Stomach (tissue), 9 donors: Measurements from ENCODE around the gene IGSF21. TPM values are rescaled to one million over a fixed set of nuclear protein-coding genes. Genes with fewer than 3 reads are reported as not detected.
A peak's percentile ranks its signal among the peaks of the same experiment; 100 is the strongest.

ENCODE experiments used
- DNase-seq, 2 donors: peaks; one replicate each; pipeline versions ENCODE4 v3.0.0 to v3.0.0-alpha.2; 2013 to 2019
- H3K27ac ChIP-seq, 5 donors: fragments of 200-600 bp in 4 of 5; sonication (generic) in 4 of 5; one replicate each; pipeline ENCODE4 v1.5.1; 2013 to 2019; ENCODE audit warnings: mild to moderate bottlenecking in 1 of 5, moderate library complexity in 1 of 5
- H3K27me3 ChIP-seq, 3 donors: fragments of 200-600 bp; sonication (generic); one replicate each; pipeline ENCODE4 v1.5.1; 2017 to 2019; ENCODE audit warnings: mixed run types in 1 of 3
- H3K36me3 ChIP-seq, 4 donors: fragments of 200-600 bp; sonication (generic); 1 replicate in 3 of 4; 2 replicates in 1 of 4; pipeline ENCODE4 v1.5.1; 2016 to 2019
- H3K4me1 ChIP-seq, 4 donors: fragments of 200-600 bp; sonication (generic); one replicate each; pipeline ENCODE4 v1.5.1; 2016 to 2019
- H3K4me3 ChIP-seq, 4 donors: fragments of 200-600 bp; sonication (generic) in 3 of 4; one replicate each; pipeline ENCODE4 v1.5.1; 2016 to 2019; ENCODE audit warnings: mild to moderate bottlenecking in 1 of 4
- H3K9me3 ChIP-seq, 4 donors: fragments of 200-600 bp; sonication (generic); one replicate each; pipeline ENCODE4 v1.5.1; 2016 to 2019
- CTCF ChIP-seq, 7 experiments: fragments of 450-650 bp in 4 of 7; fragments of 200-600 bp in 3 of 7; sonication (generic) in 3 of 7; IDR thresholded peaks; one replicate each; pipeline ENCODE4 v1.5.1; 2016 to 2019; ENCODE audit warnings: antibody characterized with exemption in 7 of 7, control low read depth in 2 of 7, mild to moderate bottlenecking in 1 of 7
- EP300 ChIP-seq: sonication (generic); formaldehyde crosslinking; IDR thresholded peaks from one replicate; pipeline ENCODE4 v1.6.1; 2017; ENCODE audit warnings: antibody characterized with exemption
- POLR2A ChIP-seq, 4 donors: fragments of 450-650 bp; IDR thresholded peaks; one replicate each; pipeline ENCODE4 v1.6.1; 2016; ENCODE audit warnings: antibody characterized with exemption in 4 of 4, control low read depth in 2 of 4, mild to moderate bottlenecking in 1 of 4, moderate library complexity in 1 of 4
- POLR2AphosphoS5 ChIP-seq, 3 donors: sonication (generic); formaldehyde crosslinking; IDR thresholded peaks; one replicate each; pipeline ENCODE4 v1.6.1; 2016; ENCODE audit warnings: antibody characterized with exemption in 3 of 3
- WGBS, 5 donors: extraction: QIAGEN DNeasy Blood & Tissue Kit in 3 of 5; methylation state at CpG; one replicate each; pipeline versions ENCODE4 v1.1.5 to v1.1.7; 2013 to 2018; 5-methylcytosine and 5-hydroxymethylcytosine counted together
- intact Hi-C: fragments of 100-400 bp; cut with DNase I; formaldehyde crosslinking; loops from one replicate; pipeline ENCODE4 v1.15.1; 2023; ENCODE audit warnings: low total_unique reads
- polyA plus RNA-seq, 3 donors: library from polyadenylated mRNA; stranded (reverse); fragments of 200-250 nt; gene quantifications; one replicate each; pipeline ENCODE4 v1.2.3, GENCODE V29; 2013
- total RNA-seq, 5 donors: library from RNA; depleted of rRNA; stranded (reverse); fragments of >200 nt; gene quantifications; one replicate each; pipeline versions ENCODE4 v1.1.0 to v1.2.3, GENCODE V29; 2014 to 2016
- donor health status: healthy with polysubstance abuse.
- donor health status: Bipolar disorder and iron deficiency.
- donor health status: healthy.

The IGSF21 gene
- total and polyA plus RNA-seq, 8 donors, result 0.25 to 2.0 (median 1.1) TPM; not detected in 3

- no peak overlapping the region for H3K4me3 ChIP-seq
- TF ChIP-seq POLR2AphosphoS5 (IDR thresholded peaks at IDR 0.05), result no peak
- TF ChIP-seq CTCF (IDR thresholded peaks at IDR 0.05), result no peak
- no peak for TF ChIP-seq EP300
- no peak for TF ChIP-seq POLR2A (IDR thresholded peaks at IDR 0.05)
- intact Hi-C loops, result no loop called here
- peaks cover 0 to 40% (median 2%) of the 10 kb centered on the region in 3 donors for H3K27me3 ChIP-seq
- peaks cover 0 to 16% (median 10%) of the 10 kb centered on the region in 4 donors for H3K9me3 ChIP-seq
- WGBS, 5 donors, result 53 to 64% (median 62%) methylated on average over 4 of the region's 4 CpGs
- no peaks in the 10 kb centered on the region for H3K4me1 ChIP-seq
- H3K36me3 ChIP-seq, result no peaks in the 10 kb centered on the region
- peak in 1 of 2 donors; percentile 14 for DNase-seq
- H3K27ac ChIP-seq, result no peak overlapping the region
These were observed 109.9 kb downstream of the IGSF21 start for GRCh38 chr1:18217398-18218043.

GRCh38 chr1:18229625-18230024 is 122.0 kb downstream of the IGSF21 start:
- peaks cover 0 to 55% (median 21%) of the 10 kb centered on the region in 3 donors for H3K27me3 ChIP-seq
- WGBS, 5 donors, result 74 to 95% (median 86%) methylated on average over 1 of the region's 1 CpG
- H3K4me3 ChIP-seq, result no peak overlapping the region
- no peak overlapping the region for H3K27ac ChIP-seq
- H3K9me3 ChIP-seq, result peaks cover 0 to 22% (median 13%) of the 10 kb centered on the region in 4 donors
- no peak for DNase-seq
- H3K36me3 ChIP-seq, result no peaks in the 10 kb centered on the region
- intact Hi-C loops, result no loop called here
- no peak for TF ChIP-seq POLR2A (IDR thresholded peaks at IDR 0.05)
- no peak for TF ChIP-seq POLR2AphosphoS5 (IDR thresholded peaks at IDR 0.05)
- TF ChIP-seq EP300, result no peak
- no peak for TF ChIP-seq CTCF (IDR thresholded peaks at IDR 0.05)
- no peaks in the 10 kb centered on the region for H3K4me1 ChIP-seq

- Histone ChIP-seq H3K27ac (no peak overlapping the region), H3K9me3 (peaks cover 0 to 22% (median 13%) of the 10 kb centered on the region in 4 donors), H3K4me1 (no peaks in the 10 kb centered on the region), H3K27me3 (peaks cover 0 to 55% (median 21%) of the 10 kb centered on the region in 3 donors), H3K36me3 (no peaks in the 10 kb centered on the region), H3K4me3 (no peak overlapping the region)
- TF ChIP-seq POLR2A (IDR thresholded peaks at IDR 0.05), result no peak
- no peak for TF ChIP-seq CTCF (IDR thresholded peaks at IDR 0.05)
- TF ChIP-seq POLR2AphosphoS5 (IDR thresholded peaks at IDR 0.05), result no peak
- TF ChIP-seq EP300, result no peak
- WGBS, 5 donors, result 49 to 57% (median 52%) methylated on average over 6 of the region's 6 CpGs
- no peak for DNase-seq
- intact Hi-C loops, result no loop called here
These were observed 122.7 kb downstream of the IGSF21 start for GRCh38 chr1:18230321-18230720.

- WGBS, 5 donors, result 5 to 13% (median 9%) methylated on average over 9 of the region's 9 CpGs
- DNase-seq, result peak in 1 of 2 donors; percentile 2
- no peak overlapping the region for H3K27ac ChIP-seq
- intact Hi-C loops, result no loop called here
- no peak overlapping the region for H3K4me3 ChIP-seq
- no peaks in the 10 kb centered on the region for H3K36me3 ChIP-seq
- peaks cover 0 to 54% (median 21%) of the 10 kb centered on the region in 3 donors for H3K27me3 ChIP-seq
- peaks cover 0 to 22% (median 13%) of the 10 kb centered on the region in 4 donors for H3K9me3 ChIP-seq
- no peaks in the 10 kb centered on the region for H3K4me1 ChIP-seq
- no peak for TF ChIP-seq CTCF (IDR thresholded peaks at IDR 0.05)
- TF ChIP-seq POLR2A (IDR thresholded peaks at IDR 0.05), result no peak
- TF ChIP-seq POLR2AphosphoS5 (IDR thresholded peaks at IDR 0.05), result no peak
- no peak for TF ChIP-seq EP300
These were observed 123.2 kb downstream of the IGSF21 start for GRCh38 chr1:18230840-18231239.
